ENCODE data around the gene PLOD3.

GRCh38 chr7:101189109-101189508, 28.3 kb downstream of the PLOD3 start:
- TF ChIP-seq CTCF (IDR thresholded peaks at IDR 0.05 in 8 of 11, conservative IDR thresholded peaks at IDR 0.05 in 3 of 11) (no peak), POLR2A (IDR thresholded peaks at IDR 0.05) (no peak)
